Activated CD4-positive, alpha-beta T cell treated with anti-CD3 and anti-CD28 coated beads, Interleukin-2, amount 10 ng/mL, durations not matched to agents 7 days and 5 days (primary cell): ENCODE results near the gene NEDD4L. TPM values are rescaled to one million over a fixed set of nuclear protein-coding genes. Genes with fewer than 3 reads are reported as not detected.

Experiments used
- CTCF ChIA-PET: fragments of 350-600 bp; sonication (Branson Sonifier 250); formaldehyde crosslinking; loops from one replicate; lab custom pipeline; 2021; ENCODE audit warnings: antibody characterized with exemption; lab: Charles Lee
- POLR2A ChIA-PET: fragments of 350-600 bp; sonication (Branson Sonifier 250); formaldehyde crosslinking; loops from one replicate; lab custom pipeline; 2021; ENCODE audit warnings: antibody characterized with exemption; lab: Charles Lee
- DNase-seq: peaks from one replicate; pipeline ENCODE4 v3.0.0-alpha.2; 2020
- H3K27ac Mint-ChIP-seq: one replicate; pipeline ENCODE4 v1.8.0; 2021; ENCODE audit warnings: mild to moderate bottlenecking, moderate library complexity, mixed read lengths
- H3K27me3 Mint-ChIP-seq: one replicate; pipeline ENCODE4 v1.8.0; 2021; ENCODE audit warnings: mixed read lengths
- H3K36me3 Mint-ChIP-seq: one replicate; pipeline ENCODE4 v1.8.0; 2021; ENCODE audit warnings: low read depth, mixed read lengths
- H3K4me1 Mint-ChIP-seq: one replicate; pipeline ENCODE4 v1.8.0; 2021; ENCODE audit warnings: mixed read lengths
- H3K4me3 Mint-ChIP-seq: one replicate; pipeline ENCODE4 v1.8.0; 2021; ENCODE audit warnings: mild to moderate bottlenecking, moderate library complexity, mixed read lengths
- H3K9me3 Mint-ChIP-seq: one replicate; pipeline ENCODE4 v1.8.0; 2021; ENCODE audit warnings: mixed read lengths
- total RNA-seq, 2 experiments: library from RNA; stranded (reverse); gene quantifications; one replicate each; pipeline ENCODE4 v1.2.3, GENCODE V29; 2021

Gene NEDD4L
- total RNA-seq, 2 experiments from 2014 or later, result 5.6 to 8.1 TPM

DNA sequence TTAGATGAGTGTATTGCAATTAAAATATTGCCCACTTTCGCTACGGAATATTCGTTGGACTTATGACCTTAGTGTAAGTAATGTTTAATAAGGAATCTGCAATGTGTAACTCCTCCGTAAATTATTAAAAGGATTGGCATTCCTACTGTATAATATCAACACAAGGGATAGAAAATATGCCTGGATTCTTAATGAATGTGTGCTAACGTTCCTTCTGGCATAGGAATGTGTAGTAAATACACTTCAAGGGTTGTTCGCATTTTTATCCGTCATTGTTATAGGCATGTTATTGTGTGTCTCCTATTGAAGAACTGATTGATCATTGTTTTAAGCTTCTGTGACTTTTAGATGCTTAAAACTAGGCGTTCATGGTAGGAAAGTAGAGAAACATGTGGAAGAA lies 134.5 kb downstream of the NEDD4L start:
- Mint-ChIP-seq H3K4me1 (no peaks in the 10 kb centered on the region), H3K27ac (no peak overlapping the region), H3K9me3 (no peaks in the 10 kb centered on the region), H3K27me3 (no peaks in the 10 kb centered on the region), H3K36me3 (no peaks in the 10 kb centered on the region), H3K4me3 (no peak overlapping the region)
- ChIA-PET POLR2A (no interaction called here), CTCF (no interaction called here)
- no peak for DNase-seq

DNA sequence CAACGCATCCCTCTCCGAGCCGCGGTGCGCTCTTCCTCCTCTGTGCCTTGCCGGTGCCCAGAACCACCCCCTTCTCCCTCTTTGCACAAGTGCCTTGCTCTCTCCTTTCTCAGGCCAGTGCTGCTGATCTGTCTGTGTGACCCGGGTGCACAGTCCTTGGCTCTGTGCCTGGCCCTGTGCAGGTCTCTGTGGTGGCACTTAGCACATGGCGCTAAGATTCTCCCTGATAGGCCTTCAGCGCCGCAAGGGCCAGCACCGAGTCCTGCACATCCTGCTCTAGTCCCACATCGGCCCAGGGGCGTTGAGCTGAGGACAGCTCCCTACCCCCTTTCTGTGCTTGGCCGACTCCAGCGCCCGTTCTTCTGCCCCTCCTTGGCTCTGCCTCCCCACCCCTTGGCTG lies 136.1 kb downstream of the NEDD4L start:
- Mint-ChIP-seq H3K4me3 (no peak overlapping the region), H3K27me3 (no peaks in the 10 kb centered on the region), H3K4me1 (no peaks in the 10 kb centered on the region), H3K27ac (peak overlapping the region; percentile 44), H3K36me3 (no peaks in the 10 kb centered on the region), H3K9me3 (no peaks in the 10 kb centered on the region)
- CTCF ChIA-PET, result no interaction called here
- POLR2A ChIA-PET, result no interaction called here
- DNase-seq, result no peak

DNA sequence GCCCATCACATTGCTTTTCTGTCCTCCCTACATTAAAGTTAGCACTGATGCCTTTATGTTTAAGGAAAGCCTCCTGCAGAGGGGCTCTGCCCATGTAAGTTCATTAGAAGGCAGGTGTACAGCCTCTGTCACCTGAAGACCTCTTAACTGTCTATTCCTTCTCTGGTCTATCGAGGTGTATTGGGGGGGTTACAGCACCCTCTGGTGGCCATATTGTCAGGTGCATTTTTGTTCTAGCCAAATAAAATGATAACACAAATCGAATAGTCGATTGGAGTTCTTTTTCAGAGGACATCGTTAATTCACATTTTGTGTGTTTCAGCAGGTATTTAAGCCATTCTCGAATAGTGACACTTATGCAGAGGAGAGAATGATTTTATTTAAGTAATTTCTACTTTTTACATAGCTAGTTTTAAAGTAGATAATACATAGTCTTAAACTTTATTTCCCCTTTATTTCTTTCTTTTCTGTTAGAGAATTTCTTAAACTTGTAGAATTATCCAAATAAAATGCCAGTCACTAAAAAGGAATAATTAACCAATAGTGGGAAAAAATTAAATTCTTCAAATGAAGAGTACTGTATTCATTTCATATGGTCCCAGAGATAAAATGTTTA lies 136.8 kb downstream of the NEDD4L start:
- ChIA-PET POLR2A (no interaction called here), CTCF (interaction anchor here (0.6 to 1.5 kb wide), 3 partner anchors 11 to 111 kb away, joined by 3 read pairs; no protein-coding TSS in a partner anchor)
- no peaks in the 10 kb centered on the region for H3K36me3 Mint-ChIP-seq
- peak; percentile 66 for DNase-seq
- no peak overlapping the region for H3K27ac Mint-ChIP-seq
- H3K4me3 Mint-ChIP-seq, result no peak overlapping the region
- no peaks in the 10 kb centered on the region for H3K27me3 Mint-ChIP-seq
- H3K9me3 Mint-ChIP-seq, result no peaks in the 10 kb centered on the region
- no peaks in the 10 kb centered on the region for H3K4me1 Mint-ChIP-seq

DNA sequence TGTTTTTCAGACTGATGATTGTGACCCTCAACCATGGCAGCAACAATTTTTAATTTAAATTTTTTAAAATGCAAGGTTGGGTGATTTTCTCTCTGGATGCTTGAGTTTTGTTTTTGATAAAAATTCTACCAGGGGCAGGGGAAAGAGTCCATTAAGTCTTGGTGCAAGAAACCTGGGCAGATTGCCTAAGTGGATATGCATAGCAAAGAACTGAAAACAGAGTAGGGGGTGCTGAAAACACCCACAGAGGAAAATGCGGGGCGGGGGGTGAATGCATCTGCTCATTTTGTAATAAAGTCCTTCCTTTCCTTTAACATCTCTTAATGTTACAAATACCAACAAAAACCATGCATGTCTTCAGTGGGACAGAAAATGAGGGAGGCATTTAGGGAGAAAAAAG lies 138.0 kb downstream of the NEDD4L start:
- no peaks in the 10 kb centered on the region for H3K9me3 Mint-ChIP-seq
- H3K36me3 Mint-ChIP-seq, result no peaks in the 10 kb centered on the region
- H3K27me3 Mint-ChIP-seq, result no peaks in the 10 kb centered on the region
- DNase-seq, result no peak
- ChIA-PET POLR2A (no interaction called here), CTCF (interaction anchor here (1.0 to 1.5 kb wide), 2 partner anchors 10 to 28 kb away, joined by 3 read pairs; no protein-coding TSS in a partner anchor)
- H3K27ac Mint-ChIP-seq, result no peak overlapping the region
- no peaks in the 10 kb centered on the region for H3K4me1 Mint-ChIP-seq
- H3K4me3 Mint-ChIP-seq, result no peak overlapping the region

DNA sequence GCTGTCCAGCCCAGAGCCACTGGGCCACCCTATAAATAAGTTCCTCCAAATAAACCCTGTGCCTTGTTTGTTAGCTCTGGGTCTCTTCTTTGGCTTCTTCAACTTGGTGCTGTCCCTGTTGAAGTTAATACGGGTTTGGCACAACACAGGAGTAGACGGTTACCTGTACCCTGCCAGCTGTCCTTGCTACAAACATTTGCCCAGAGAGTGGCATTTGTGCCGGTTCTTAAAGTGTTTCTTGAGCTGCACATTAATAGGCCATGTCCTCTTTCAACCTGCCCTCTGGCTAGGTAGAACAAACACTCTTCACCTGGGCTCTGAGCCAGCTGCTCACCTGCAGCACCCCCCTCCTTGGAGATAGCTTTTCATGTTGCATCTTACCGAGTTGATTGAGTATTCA lies 139.2 kb downstream of the NEDD4L start:
- ChIA-PET POLR2A (no interaction called here), CTCF (interaction anchor here (1.0 kb wide), 1 partner anchor 9 kb away, joined by 3 read pairs; no protein-coding TSS in a partner anchor)
- H3K9me3 Mint-ChIP-seq, result no peaks in the 10 kb centered on the region
- H3K36me3 Mint-ChIP-seq, result no peaks in the 10 kb centered on the region
- no peak for DNase-seq
- peaks cover 1% of the 10 kb centered on the region for H3K27me3 Mint-ChIP-seq
- H3K4me3 Mint-ChIP-seq, result no peak overlapping the region
- H3K4me1 Mint-ChIP-seq, result no peaks in the 10 kb centered on the region
- no peak overlapping the region for H3K27ac Mint-ChIP-seq

DNA sequence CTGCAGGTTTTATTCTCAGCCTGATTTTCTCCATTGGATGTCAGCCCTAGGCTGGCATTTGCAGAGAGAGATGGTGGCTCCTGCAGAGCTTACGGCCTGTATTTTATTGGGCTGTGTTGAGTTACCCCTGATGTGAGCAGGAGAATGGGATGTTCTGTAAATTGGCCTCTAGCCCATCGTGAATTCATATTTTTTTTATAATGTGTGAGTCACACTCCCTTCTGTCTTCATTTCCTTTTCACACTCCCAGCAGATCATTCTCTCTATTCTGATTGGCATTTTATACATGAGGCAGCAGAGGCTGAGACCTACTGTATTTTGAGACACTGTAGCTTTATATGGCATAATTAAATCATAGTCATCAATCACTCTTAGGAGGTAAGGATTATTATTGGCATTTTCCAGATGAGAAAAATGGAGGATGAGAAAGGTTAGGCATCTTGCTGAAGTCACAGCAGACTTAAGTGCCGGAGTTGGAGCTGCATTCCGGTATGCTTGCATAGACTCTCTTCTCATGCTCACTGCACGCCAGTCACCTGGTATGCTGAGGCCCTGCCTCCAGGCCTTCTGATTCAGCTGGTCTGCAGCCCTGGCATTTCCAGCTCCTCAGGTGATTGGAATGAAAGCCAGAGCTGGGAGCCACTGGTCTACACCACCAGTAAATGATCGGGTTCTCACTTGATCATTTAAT lies 142.4 kb downstream of the NEDD4L start:
- no peaks in the 10 kb centered on the region for H3K36me3 Mint-ChIP-seq
- CTCF ChIA-PET, result interaction anchor here (0.6 kb wide), 1 partner anchor 145 kb away, joined by 3 read pairs; no protein-coding TSS in a partner anchor

DNA sequence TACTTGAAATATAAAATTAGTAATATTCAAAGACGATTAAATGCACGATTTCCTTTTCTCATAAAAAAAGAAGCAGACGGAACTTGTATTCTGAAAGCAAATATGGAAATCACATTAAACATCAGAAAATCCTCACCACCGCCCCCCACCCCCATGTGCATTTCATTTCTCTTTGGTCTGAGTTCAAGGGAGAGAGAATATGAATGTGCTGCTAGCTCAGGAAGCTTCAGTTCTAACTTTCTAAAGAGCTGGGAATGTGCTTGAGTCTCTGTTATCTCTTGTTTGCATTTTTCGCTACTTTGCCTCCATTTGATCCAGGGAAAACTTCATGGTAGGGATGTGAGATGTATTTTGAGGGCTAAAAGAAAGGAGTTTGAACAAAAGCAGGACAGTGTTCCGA lies 143.6 kb downstream of the NEDD4L start:
- H3K36me3 Mint-ChIP-seq, result no peaks in the 10 kb centered on the region
- DNase-seq, result no peak
- H3K27ac Mint-ChIP-seq, result no peak overlapping the region
- CTCF ChIA-PET, result no interaction called here
- H3K4me1 Mint-ChIP-seq, result no peaks in the 10 kb centered on the region
- POLR2A ChIA-PET, result no interaction called here
- H3K4me3 Mint-ChIP-seq, result no peak overlapping the region
- H3K27me3 Mint-ChIP-seq, result peaks cover 3% of the 10 kb centered on the region
- H3K9me3 Mint-ChIP-seq, result no peaks in the 10 kb centered on the region

More for the DNA sequence above, 142.4 kb downstream of the NEDD4L start:
- H3K4me1 Mint-ChIP-seq, result no peaks in the 10 kb centered on the region
- H3K27ac Mint-ChIP-seq, result no peak overlapping the region
- no peaks in the 10 kb centered on the region for H3K9me3 Mint-ChIP-seq
- H3K4me3 Mint-ChIP-seq, result no peak overlapping the region
- POLR2A ChIA-PET, result no interaction called here
- peaks cover 1% of the 10 kb centered on the region for H3K27me3 Mint-ChIP-seq
- DNase-seq, result no peak

DNA sequence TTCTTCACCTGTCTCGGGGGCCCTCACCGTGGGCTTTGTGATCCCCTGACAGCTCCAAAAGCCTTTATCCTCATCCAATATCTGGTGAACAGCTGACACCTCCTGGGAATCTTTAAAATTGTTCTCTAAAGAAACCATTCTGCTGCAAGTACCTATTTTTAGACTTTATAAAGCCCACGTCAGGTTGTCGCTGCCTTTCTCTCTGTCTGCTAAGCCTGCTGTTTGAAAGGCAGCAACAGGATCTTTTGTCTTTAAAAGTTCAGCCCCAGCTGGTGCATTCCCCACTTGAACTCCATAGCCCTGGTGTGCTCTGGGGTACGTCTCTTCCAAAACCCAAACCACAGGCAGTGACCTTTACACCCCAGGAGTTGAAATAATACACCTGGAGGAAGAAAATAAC lies 145.0 kb downstream of the NEDD4L start:
- H3K27ac Mint-ChIP-seq, result no peak overlapping the region
- no peaks in the 10 kb centered on the region for H3K36me3 Mint-ChIP-seq
- ChIA-PET CTCF (interaction anchor here (0.6 kb wide), 2 partner anchors 128 to 249 kb away, joined by 3 read pairs; no protein-coding TSS in a partner anchor), POLR2A (no interaction called here)
- peaks cover 8% of the 10 kb centered on the region for H3K27me3 Mint-ChIP-seq
- no peak overlapping the region for H3K4me3 Mint-ChIP-seq
- DNase-seq, result no peak
- H3K4me1 Mint-ChIP-seq, result no peaks in the 10 kb centered on the region
- H3K9me3 Mint-ChIP-seq, result no peaks in the 10 kb centered on the region

DNA sequence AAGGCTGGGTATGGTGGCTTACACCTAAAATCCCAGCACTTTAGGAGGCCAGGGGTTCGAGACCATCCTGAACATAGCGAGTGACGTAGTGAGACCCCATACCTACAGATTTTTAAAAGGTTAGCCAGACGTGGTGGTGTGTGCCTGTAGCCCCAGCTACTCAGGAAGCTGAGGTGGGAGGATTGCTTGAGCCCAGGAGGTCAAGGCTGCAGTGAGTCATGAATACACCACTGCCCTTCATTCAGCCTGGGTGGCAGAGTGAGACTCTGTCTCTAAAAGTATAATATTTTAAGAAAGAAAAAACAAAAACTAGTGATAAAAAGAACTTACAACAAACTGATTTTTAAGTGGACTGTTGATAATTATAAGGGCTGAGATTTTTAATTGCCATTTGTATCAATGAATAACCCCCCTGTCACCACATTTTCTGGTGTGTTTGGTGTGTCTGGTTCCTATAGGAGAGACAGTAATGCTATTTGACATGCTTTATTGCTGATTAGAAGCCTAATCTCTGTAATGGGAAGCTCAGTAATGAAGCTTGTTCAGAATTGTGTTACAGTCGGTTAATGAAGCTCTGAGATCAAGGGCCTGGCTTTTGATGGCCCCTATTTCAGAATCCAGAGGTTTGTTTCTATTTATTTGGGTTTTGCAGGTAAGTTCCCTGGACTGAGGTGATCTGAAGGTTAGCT lies 147.0 kb downstream of the NEDD4L start:
- CTCF ChIA-PET, result interaction anchor here (1.0 to 1.3 kb wide), 2 partner anchors 7 to 10 kb away, joined by 3 read pairs; no protein-coding TSS in a partner anchor
- no peak for DNase-seq
- no peak overlapping the region for H3K4me3 Mint-ChIP-seq
- H3K36me3 Mint-ChIP-seq, result no peaks in the 10 kb centered on the region
- H3K9me3 Mint-ChIP-seq, result no peaks in the 10 kb centered on the region
- H3K27me3 Mint-ChIP-seq, result peaks cover 18% of the 10 kb centered on the region
- POLR2A ChIA-PET, result no interaction called here
- H3K4me1 Mint-ChIP-seq, result peaks cover 12% of the 10 kb centered on the region
- H3K27ac Mint-ChIP-seq, result no peak overlapping the region

DNA sequence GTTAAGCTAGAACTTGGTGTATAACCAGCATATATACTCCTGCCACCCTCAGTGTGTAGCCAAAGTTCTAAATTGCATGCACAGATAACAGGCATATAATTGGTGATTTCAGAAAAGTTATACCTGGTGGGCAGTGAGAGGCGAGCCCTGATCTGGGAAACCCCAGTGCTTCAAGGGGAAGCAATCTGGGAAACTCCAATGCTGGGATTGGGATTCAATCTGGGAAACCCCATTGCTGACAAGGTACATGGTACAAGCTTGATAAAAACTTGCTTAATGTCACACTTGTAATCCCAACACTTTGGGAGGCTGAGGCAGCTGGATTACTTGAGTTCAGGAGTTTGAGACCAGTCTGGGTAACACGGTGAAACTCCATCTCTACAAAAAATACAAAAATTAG lies 147.6 kb downstream of the NEDD4L start:
- H3K4me3 Mint-ChIP-seq, result no peak overlapping the region
- H3K4me1 Mint-ChIP-seq, result peaks cover 16% of the 10 kb centered on the region
- DNase-seq, result no peak
- peaks cover 22% of the 10 kb centered on the region for H3K27me3 Mint-ChIP-seq
- no peak overlapping the region for H3K27ac Mint-ChIP-seq
- H3K9me3 Mint-ChIP-seq, result no peaks in the 10 kb centered on the region
- ChIA-PET CTCF (interaction anchor here (1.0 to 1.3 kb wide), 4 partner anchors 8 to 148 kb away, joined by 3 read pairs; partner anchors contain the start of gene NEDD4L), POLR2A (no interaction called here)
- H3K36me3 Mint-ChIP-seq, result no peaks in the 10 kb centered on the region

DNA sequence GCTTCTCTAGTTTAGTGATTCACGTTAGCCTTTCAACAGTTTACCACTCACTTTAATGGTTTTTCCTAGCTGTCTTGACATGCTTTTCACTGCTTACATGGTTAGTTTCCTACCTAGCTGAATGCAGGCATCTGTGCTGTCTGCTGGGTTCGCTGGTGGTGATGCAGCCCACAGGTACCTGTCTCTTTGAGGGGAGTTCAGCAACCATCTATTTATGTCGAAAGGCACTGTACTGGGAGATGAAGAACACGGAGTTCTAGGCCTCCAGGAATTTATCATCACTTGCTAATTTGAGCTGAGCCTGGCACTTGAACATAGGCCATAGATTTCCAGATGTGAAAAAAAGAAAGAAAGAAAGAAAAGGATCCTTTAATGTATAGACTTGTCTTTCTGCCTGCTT lies 148.5 kb downstream of the NEDD4L start:
- Mint-ChIP-seq H3K27me3 (peaks cover 21% of the 10 kb centered on the region), H3K27ac (no peak overlapping the region), H3K36me3 (no peaks in the 10 kb centered on the region), H3K9me3 (no peaks in the 10 kb centered on the region), H3K4me1 (peaks cover 16% of the 10 kb centered on the region), H3K4me3 (no peak overlapping the region)
- POLR2A ChIA-PET, result no interaction called here
- DNase-seq, result no peak
- CTCF ChIA-PET, result interaction anchor here (1.0 to 1.3 kb wide), 4 partner anchors 9 to 149 kb away, joined by 3 read pairs; partner anchors contain the start of gene NEDD4L

DNA sequence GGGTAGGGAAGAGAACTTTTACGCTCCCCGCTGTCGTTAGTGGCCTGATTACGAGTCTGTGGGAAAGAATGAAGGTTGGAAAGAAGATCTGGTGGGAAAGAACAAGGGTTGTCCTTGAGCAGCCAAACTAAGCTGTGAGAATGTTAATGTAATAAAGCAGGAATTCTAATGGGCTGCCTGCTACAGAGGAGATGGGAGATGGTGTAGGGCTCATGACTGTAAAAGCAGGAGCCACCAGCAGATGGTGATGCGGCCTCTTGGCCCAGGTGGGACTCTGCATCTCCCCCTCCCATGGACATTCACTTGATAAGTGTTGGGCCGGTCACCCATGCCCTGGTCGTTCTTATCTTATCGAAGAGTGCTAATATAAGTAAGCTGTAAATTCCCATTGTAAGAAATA lies 150.0 kb downstream of the NEDD4L start:
- no peak overlapping the region for H3K4me3 Mint-ChIP-seq
- POLR2A ChIA-PET, result no interaction called here
- no peaks in the 10 kb centered on the region for H3K9me3 Mint-ChIP-seq
- H3K4me1 Mint-ChIP-seq, result peaks cover 16% of the 10 kb centered on the region
- CTCF ChIA-PET, result interaction anchor here (0.5 kb wide), 1 partner anchor 13 kb away, joined by 3 read pairs; no protein-coding TSS in a partner anchor
- peaks cover 21% of the 10 kb centered on the region for H3K27me3 Mint-ChIP-seq
- H3K36me3 Mint-ChIP-seq, result no peaks in the 10 kb centered on the region
- no peak overlapping the region for H3K27ac Mint-ChIP-seq
- DNase-seq, result no peak
